Measurements from ENCODE around the gene SPDEF.

The SPDEF gene

DNA sequence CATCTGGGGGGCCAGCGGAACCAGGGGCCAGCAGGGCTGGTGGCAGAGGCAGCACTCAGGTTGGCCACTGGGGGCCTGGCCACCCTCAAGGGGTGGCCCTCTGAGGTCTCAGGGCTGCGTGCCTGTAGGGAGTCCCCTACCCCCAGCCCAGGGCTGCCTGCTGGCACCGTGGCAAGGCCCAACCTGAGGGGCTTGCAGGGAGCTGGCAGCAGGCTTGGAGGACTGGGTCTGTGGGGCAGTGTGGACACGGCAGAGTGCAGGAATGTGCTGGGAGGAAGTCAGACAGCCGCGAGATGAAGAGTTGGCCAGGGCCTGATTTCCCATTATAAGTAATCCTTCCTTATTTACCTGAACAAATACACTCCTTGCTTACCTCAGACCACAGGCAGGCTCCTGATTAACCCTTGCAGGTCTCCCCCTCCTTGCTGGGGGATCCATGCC, at the start of gene SPDEF:
Gene SPDEF (minus strand): TSS at position 299 of the 441 bp plus-strand sequence. CDS start 11,874 bp downstream, outside the sequence.
- in situ Hi-C loops (cut with HindIII; ENCODE audit: low sequenced_read_pairs), result no loop called here

DNA sequence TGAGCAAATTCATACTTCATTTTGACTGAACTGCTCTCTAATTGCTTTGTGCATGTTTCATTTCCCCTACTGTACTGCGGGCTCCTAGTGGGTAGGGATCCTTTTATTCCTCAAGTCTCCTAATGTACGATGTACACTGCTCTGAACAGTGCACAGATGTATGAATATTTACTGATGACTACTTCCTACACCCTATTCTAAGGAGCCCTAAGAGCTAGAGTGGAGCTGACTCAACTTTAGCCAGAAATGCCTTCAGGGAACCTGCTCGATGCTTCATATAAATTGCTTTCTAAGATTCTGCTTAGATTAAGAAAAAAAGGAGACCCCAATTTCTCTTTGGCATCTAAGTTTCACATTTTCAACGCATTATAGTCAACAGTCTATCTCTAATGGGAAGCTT, 47.6 kb upstream of the SPDEF start:
- in situ Hi-C loops (cut with HindIII; ENCODE audit: low sequenced_read_pairs), result loop anchor here (5.0 kb wide), 1 partner anchor 91 kb away; no protein-coding TSS in a partner anchor

DNA sequence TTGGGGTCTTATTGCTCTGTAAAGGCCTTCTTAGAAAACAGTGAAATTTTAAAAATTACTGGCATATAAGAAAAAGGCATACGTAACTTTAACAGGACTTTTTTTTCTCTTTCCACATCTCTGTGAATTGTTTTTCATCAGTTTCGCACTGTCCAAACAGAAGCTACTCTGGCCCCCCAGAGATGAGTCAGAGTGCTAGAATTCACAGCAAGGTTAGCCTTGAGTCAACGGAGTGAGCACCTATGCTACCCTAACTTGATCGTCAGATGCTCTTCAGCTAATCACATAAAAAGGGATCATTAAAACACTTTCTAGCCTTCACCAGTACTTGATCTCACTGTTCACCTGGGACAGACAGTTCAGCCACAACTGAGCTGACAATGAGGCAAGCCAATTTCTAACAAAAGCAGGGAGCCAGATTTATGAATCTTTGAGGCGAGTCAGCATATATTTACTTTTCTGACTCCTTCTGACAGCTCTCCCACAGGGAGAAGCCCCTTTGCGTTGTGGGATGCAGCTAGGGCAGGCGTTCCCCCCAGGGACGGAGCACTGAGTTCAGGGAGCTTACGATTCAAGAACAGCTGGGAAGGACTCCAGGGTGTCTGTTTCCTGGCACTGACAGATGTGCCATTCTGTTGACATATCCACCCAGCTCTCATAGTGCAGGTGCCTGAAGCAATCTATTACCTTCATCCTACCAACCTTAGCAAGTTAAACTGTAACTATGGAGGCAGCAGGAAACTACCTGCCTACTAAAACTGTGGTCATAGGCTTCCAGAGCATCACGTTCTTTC, 46.4 kb upstream of the SPDEF start:
- in situ Hi-C loops (cut with HindIII; ENCODE audit: low sequenced_read_pairs), result loop anchor here (5.0 kb wide), 1 partner anchor 90 kb away; no protein-coding TSS in a partner anchor

GRCh38 chr6:34601706-34602105, 45.6 kb upstream of the SPDEF start:
- in situ Hi-C loops (cut with HindIII; ENCODE audit: low sequenced_read_pairs), result loop anchor here (5.0 kb wide), 1 partner anchor 89 kb away; no protein-coding TSS in a partner anchor

- in situ Hi-C loops (cut with HindIII; ENCODE audit: low sequenced_read_pairs), result loop anchor here (5.0 kb wide), 1 partner anchor 88 kb away; no protein-coding TSS in a partner anchor
Observed at GRCh38 chr6:34600796-34601195, 44.7 kb upstream of the SPDEF start.

DNA sequence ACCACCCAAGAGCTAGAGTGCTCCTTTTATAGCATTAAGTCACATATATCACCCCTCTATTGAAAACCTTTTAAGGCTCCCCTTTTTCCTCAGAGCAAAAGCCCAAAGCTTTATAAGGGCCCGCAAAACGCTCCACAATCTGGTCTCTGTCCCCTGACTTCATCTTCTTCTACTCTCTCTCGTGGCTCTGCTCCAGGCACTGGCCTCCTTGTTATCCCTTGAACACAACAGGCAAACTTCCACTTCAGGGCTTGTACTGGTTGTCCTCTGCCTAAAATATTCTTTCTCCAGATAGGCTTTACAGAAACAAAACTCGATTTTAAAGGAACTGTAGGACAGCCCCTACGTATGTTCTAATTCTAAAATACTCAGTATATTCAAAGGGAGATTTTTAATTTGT, 44.0 kb upstream of the SPDEF start:
- in situ Hi-C loops (cut with HindIII; ENCODE audit: low sequenced_read_pairs), result loop anchor here (5.0 kb wide), 1 partner anchor 88 kb away; no protein-coding TSS in a partner anchor

- in situ Hi-C loops (cut with HindIII; ENCODE audit: low sequenced_read_pairs), result loop anchor here (5.0 kb wide), 1 partner anchor 66 kb away; no protein-coding TSS in a partner anchor
Observed at GRCh38 chr6:34598712-34599111, 42.6 kb upstream of the SPDEF start.

GRCh38 chr6:34597605-34598353, 41.6 kb upstream of the SPDEF start:
- in situ Hi-C loops (cut with HindIII; ENCODE audit: low sequenced_read_pairs), result loop anchor here (5.0 kb wide), 1 partner anchor 65 kb away; no protein-coding TSS in a partner anchor

- in situ Hi-C loops (cut with HindIII; ENCODE audit: low sequenced_read_pairs), result loop anchor here (5.0 kb wide), 1 partner anchor 64 kb away; no protein-coding TSS in a partner anchor
Observed at GRCh38 chr6:34596798-34597197, 40.7 kb upstream of the SPDEF start.

GRCh38 chr6:34595332-34596184, 39.4 kb upstream of the SPDEF start:
- in situ Hi-C loops (cut with HindIII; ENCODE audit: low sequenced_read_pairs), result loop anchor here (5.0 kb wide), 1 partner anchor 63 kb away; no protein-coding TSS in a partner anchor

DNA sequence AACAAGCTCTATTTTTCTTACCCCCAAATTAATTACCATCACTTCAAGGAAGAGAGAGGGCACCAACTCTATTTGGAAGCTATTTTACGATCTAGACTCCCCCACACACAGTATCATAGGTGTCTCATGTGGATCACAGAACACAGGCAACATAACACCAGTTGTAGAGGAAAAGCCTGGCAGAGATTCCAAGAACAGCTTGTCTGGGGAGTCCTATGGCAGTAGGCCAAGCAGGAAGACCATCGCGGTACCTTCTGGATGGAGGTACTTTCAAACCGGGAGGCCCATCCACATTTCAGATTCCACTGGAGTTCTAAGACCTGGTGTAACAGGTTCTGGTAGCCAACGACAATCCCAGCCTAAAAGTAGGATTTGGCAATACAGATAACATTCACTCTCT, 37.6 kb upstream of the SPDEF start:
- in situ Hi-C loops (cut with HindIII; ENCODE audit: low sequenced_read_pairs), result no loop called here

DNA sequence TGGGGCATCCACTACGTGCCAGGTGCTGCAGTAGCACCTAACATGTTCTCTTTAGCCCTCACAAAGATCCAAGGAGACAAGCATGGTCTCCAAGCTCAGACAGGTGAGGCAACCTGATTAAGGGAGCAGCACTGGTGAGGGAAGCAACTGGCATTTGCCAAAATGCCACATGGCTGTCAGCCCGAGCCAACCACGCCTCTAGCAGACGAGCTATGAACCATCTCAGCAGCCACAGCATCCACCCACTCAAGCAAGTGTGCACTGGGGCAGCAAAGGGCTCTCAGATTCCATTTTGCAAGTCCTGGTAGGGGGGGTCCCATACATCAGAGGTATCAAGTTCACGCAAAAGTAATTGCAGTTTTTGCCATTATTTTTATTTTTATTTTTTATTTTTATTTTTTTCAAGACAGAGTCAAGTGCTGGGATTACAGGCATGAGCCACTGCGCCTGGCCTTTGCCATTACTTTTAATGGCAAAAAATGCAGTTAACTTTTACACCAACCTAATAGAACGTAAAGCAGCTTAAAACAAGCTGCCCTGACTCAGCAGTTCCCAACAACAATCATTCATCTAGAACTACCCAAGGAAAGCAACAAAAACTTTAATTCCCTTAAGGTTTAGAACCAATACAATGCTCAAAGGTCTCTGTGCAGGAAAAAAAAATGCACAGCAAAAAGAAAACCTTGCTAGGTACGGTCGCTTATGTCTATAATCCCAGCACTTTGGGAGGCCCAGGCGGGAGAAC, 36.3 kb upstream of the SPDEF start:
- in situ Hi-C loops (cut with HindIII; ENCODE audit: low sequenced_read_pairs), result no loop called here

- in situ Hi-C loops (cut with HindIII; ENCODE audit: low sequenced_read_pairs), result no loop called here
Observed at GRCh38 chr6:34589691-34590090, 33.6 kb upstream of the SPDEF start.

- in situ Hi-C loops (cut with HindIII; ENCODE audit: low sequenced_read_pairs), result no loop called here
Observed at GRCh38 chr6:34589140-34589539, 33.0 kb upstream of the SPDEF start.

DNA sequence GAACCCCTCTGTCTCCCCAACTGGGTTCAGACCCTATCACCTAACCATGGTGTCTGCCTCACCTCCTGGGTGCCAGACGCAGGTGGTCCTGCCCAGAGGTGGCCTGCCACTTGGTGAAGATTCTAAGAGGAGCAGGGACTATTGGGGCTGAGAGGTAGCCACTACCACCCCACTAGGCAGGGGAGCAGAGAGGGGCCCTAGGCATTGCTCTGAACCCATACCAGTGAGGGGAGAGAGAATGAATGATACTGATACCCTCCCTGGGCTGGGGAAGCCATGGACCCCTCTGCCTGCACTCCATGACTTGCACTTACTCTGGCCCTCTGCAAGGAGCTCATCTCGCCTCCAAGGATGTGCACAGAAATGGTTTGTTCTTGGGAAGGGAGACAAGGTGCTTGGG, 31.7 kb upstream of the SPDEF start:
- in situ Hi-C loops (cut with HindIII; ENCODE audit: low sequenced_read_pairs), result no loop called here

GRCh38 chr6:34587325-34587724, 31.2 kb upstream of the SPDEF start:
- in situ Hi-C loops (cut with HindIII; ENCODE audit: low sequenced_read_pairs), result no loop called here

- in situ Hi-C loops (cut with HindIII; ENCODE audit: low sequenced_read_pairs), result no loop called here
Observed at GRCh38 chr6:34586327-34587040, 30.4 kb upstream of the SPDEF start.

GRCh38 chr6:34585512-34586061, 29.5 kb upstream of the SPDEF start:
- in situ Hi-C loops (cut with HindIII; ENCODE audit: low sequenced_read_pairs), result no loop called here

GRCh38 chr6:34585108-34585507, 29.0 kb upstream of the SPDEF start:
- in situ Hi-C loops (cut with HindIII; ENCODE audit: low sequenced_read_pairs), result no loop called here
